Measurements from ENCODE around the gene SLF2. TPM values are rescaled to one million over a fixed set of nuclear protein-coding genes. Genes with fewer than 3 reads are reported as not detected.

The SLF2 gene
- total RNA-seq, 2 donors from 2014 or later = 11.5 to 12.3 TPM

DNA sequence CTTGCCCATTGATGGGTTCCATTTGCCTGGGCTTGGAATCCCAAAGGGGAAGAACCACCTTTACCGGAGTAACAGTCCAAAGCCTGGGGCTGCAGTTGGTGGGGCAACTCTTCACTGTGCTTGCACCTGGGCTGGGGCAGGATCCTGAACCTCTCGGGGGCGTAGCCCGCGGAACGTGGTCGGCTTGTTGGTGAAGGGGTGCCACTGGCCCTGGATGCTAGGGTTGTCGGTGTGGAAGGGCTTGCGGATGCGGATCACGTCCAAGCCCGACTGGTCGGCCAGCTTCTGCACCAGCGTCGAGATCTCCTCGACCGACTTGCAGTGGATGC, 73.8 kb downstream of the SLF2 start:
- Histone ChIP-seq H3K36me3 (peaks cover 35% of the 10 kb centered on the region), H3K27me3 (no peaks in the 10 kb centered on the region), H3K27ac (peak overlapping the region; percentile 82 to 83), H3K4me3 (peak overlapping the region; percentile 91 to 94), H3K9me3 (no peaks in the 10 kb centered on the region), H3K4me1 (peaks cover 0 to 22% of the 10 kb centered on the region in 2 donors)
- no peak for DNase-seq (ENCODE audit: low spot score)
- TF ChIP-seq, protein P1, sequence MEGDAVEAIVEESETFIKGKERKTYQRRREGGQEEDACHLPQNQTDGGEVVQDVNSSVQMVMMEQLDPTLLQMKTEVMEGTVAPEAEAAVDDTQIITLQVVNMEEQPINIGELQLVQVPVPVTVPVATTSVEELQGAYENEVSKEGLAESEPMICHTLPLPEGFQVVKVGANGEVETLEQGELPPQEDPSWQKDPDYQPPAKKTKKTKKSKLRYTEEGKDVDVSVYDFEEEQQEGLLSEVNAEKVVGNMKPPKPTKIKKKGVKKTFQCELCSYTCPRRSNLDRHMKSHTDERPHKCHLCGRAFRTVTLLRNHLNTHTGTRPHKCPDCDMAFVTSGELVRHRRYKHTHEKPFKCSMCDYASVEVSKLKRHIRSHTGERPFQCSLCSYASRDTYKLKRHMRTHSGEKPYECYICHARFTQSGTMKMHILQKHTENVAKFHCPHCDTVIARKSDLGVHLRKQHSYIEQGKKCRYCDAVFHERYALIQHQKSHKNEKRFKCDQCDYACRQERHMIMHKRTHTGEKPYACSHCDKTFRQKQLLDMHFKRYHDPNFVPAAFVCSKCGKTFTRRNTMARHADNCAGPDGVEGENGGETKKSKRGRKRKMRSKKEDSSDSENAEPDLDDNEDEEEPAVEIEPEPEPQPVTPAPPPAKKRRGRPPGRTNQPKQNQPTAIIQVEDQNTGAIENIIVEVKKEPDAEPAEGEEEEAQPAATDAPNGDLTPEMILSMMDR (IDR thresholded peaks at IDR 0.05) = no peak

GRCh38 chr10:100986952-100987684, 74.4 kb downstream of the SLF2 start, which contains the start of the genes MRPL43 and TWNK:
Gene MRPL43 (minus strand): TSS chr10:100987497. CDS start chr10:100987443, 54 bp downstream.
Gene TWNK (plus strand): TSS chr10:100987543. CDS start chr10:100988211, 668 bp downstream.
- TF ChIP-seq, protein P1 (IDR thresholded peaks at IDR 0.05) = no peak
- peak within 1 kb of the TSS; percentile 91 to 94 for H3K4me3 ChIP-seq
- peaks cover 0 to 22% of the 10 kb centered on the region in 2 donors for H3K4me1 ChIP-seq
- no peaks in the 10 kb centered on the region for H3K9me3 ChIP-seq
- peaks cover 37% of the 10 kb centered on the region for H3K36me3 ChIP-seq
- peak; percentile 82 for DNase-seq (ENCODE audit: low spot score)
- H3K27me3 ChIP-seq = no peaks in the 10 kb centered on the region
- H3K27ac ChIP-seq = peak within 1 kb of the TSS; percentile 82 to 83

GRCh38 chr10:100987685-100988049, 74.9 kb downstream of the SLF2 start:
- TF ChIP-seq, protein P1 (IDR thresholded peaks at IDR 0.05) = no peak
- Histone ChIP-seq H3K4me3 (peak overlapping the region; percentile 91 to 94), H3K9me3 (no peaks in the 10 kb centered on the region), H3K27ac (peak overlapping the region; percentile 82 to 83), H3K4me1 (peaks cover 0 to 22% of the 10 kb centered on the region in 2 donors), H3K27me3 (no peaks in the 10 kb centered on the region), H3K36me3 (peaks cover 37% of the 10 kb centered on the region)
- DNase-seq (ENCODE audit: low spot score) = no peak

DNA sequence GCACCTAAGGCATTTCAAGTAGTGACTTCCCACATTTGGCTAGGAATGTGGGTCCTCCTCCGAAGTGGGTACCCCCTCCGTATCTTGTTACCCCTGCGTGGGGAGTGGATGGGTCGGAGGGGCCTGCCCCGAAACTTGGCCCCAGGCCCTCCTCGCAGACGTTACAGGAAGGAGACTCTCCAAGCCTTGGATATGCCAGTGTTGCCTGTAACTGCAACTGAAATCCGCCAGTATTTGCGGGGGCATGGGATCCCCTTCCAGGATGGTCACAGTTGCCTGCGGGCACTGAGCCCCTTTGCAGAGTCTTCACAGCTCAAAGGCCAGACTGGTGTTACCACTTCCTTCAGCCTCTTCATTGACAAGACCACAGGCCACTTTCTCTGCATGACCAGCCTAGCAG, 75.4 kb downstream of the SLF2 start:
- no peak for DNase-seq (ENCODE audit: low spot score)
- H3K27ac ChIP-seq = no peak overlapping the region
- H3K27me3 ChIP-seq = no peaks in the 10 kb centered on the region
- TF ChIP-seq, protein P1 (IDR thresholded peaks at IDR 0.05) = no peak
- no peaks in the 10 kb centered on the region for H3K9me3 ChIP-seq
- peak overlapping the region; percentile 91 to 94 for H3K4me3 ChIP-seq
- peaks cover 38% of the 10 kb centered on the region for H3K36me3 ChIP-seq
- H3K4me1 ChIP-seq = peaks cover 0 to 22% of the 10 kb centered on the region in 2 donors

DNA sequence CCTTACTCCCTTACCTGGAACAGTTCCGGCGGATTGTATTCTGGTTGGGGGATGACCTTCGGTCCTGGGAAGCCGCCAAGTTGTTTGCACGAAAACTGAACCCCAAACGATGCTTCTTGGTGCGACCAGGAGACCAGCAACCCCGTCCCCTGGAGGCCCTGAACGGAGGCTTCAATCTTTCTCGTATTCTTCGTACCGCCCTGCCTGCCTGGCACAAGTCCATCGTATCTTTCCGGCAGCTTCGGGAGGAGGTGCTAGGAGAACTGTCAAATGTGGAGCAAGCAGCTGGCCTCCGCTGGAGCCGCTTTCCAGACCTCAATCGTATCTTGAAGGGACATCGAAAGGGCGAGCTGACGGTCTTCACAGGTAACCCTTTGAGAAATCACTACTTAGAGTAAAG, 76.3 kb downstream of the SLF2 start:
- H3K36me3 ChIP-seq = peaks cover 37% of the 10 kb centered on the region
- no peaks in the 10 kb centered on the region for H3K9me3 ChIP-seq
- H3K4me1 ChIP-seq = peaks cover 0 to 22% of the 10 kb centered on the region in 2 donors
- no peak overlapping the region for H3K27ac ChIP-seq
- TF ChIP-seq, protein P1 (IDR thresholded peaks at IDR 0.05) = no peak
- no peak overlapping the region for H3K4me3 ChIP-seq
- no peak for DNase-seq (ENCODE audit: low spot score)
- no peaks in the 10 kb centered on the region for H3K27me3 ChIP-seq
